Thyroid gland (tissue), 4 donors: ENCODE measurements around the gene ELMO3.

ENCODE experiments used
- POLR2A ChIP-seq, 2 donors: fragments of 450-650 bp; IDR thresholded peaks; one replicate each; pipeline ENCODE4 v1.6.1; 2017; ENCODE audit warnings: antibody characterized with exemption in 2 of 2, mild to moderate bottlenecking in 2 of 2, moderate library complexity in 1 of 2
- TF ChIP-seq, protein P1 (sequence below), 6 experiments: fragments of 200-600 bp in 3 of 6; fragments of 450-650 bp in 3 of 6; sonication (generic) in 3 of 6; IDR thresholded peaks; one replicate each; pipeline ENCODE4 v1.5.1; 2016 to 2019; ENCODE audit warnings: antibody characterized with exemption in 6 of 6, mild to moderate bottlenecking in 2 of 6, inconsistent platforms in 1 of 6, moderate library complexity in 1 of 6

DNA sequence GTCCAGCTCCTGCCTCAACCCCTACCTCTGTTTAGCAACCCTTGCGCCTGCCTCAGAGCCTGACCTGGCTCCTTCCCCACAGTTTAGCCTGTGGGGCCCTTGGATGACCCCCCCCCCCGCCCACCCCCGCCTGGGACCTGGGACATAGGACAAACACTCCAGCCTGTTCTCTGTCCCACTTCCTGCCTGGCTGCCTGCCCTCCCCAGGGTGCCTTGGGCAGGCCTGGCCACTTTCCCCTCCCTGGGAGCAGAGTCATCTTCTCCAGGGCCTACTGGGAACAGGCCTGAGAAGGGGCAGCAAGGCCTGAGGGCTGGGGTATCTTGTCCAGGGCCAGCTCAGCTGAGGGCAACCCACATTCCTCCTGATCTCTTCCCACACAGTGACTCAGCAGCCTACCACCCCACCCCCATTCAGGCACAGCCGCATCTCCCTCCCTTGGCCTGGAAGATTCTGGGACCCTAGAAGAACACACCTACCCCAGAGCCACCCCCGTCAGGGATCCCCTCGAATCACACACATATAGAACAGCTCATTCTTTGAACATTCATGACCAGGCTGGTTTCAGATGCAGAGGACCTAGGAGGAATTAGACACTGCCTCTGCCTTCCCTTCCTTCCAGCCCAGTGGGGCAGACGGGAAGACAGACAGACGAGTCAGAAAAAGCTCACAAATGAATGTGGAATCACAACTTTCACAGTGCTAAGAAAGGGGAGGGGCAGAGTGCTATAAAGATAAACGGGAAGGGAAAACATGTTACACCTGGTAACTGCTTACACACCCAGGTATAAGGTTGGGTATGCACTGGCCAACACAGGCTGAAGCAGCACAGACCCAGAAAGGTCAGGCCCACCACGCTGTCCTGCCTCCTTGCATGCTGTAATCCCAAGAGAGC is 42.3 kb downstream of the ELMO3 start:
- TF ChIP-seq, protein P1, sequence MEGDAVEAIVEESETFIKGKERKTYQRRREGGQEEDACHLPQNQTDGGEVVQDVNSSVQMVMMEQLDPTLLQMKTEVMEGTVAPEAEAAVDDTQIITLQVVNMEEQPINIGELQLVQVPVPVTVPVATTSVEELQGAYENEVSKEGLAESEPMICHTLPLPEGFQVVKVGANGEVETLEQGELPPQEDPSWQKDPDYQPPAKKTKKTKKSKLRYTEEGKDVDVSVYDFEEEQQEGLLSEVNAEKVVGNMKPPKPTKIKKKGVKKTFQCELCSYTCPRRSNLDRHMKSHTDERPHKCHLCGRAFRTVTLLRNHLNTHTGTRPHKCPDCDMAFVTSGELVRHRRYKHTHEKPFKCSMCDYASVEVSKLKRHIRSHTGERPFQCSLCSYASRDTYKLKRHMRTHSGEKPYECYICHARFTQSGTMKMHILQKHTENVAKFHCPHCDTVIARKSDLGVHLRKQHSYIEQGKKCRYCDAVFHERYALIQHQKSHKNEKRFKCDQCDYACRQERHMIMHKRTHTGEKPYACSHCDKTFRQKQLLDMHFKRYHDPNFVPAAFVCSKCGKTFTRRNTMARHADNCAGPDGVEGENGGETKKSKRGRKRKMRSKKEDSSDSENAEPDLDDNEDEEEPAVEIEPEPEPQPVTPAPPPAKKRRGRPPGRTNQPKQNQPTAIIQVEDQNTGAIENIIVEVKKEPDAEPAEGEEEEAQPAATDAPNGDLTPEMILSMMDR (IDR thresholded peaks at IDR 0.05): no peak
- TF ChIP-seq POLR2A (IDR thresholded peaks at IDR 0.05): no peak
